Fibroblast of mammary gland (primary cell): ENCODE results near the gene SLC44A1.
A peak's percentile ranks its signal among the peaks of the same experiment; 100 is the strongest.

ENCODE experiments used
- DNase-seq: peaks from one replicate; pipeline ENCODE4 v3.0.0-alpha.2; 2010; ENCODE audit warnings: low read depth
- H3K4me3 ChIP-seq: 2 replicates; pipeline ENCODE4 v1.5.1; 2011; ENCODE audit warnings: low read depth, mild to moderate bottlenecking, low read length, moderate library complexity; ENCODE audit not compliant: control insufficient read depth
- CTCF ChIP-seq: conservative IDR thresholded peaks from 2 replicates; pipeline ENCODE4 v1.5.1; 2011; ENCODE audit warnings: low read depth, low read length, inconsistent platforms; ENCODE audit not compliant: control insufficient read depth, insufficient read depth

The SLC44A1 gene

GRCh38 chr9:105284463-105284862 is 40.0 kb downstream of the SLC44A1 start:
- H3K4me3 ChIP-seq = no peak overlapping the region
- no peak for TF ChIP-seq CTCF
- no peak for DNase-seq

GRCh38 chr9:105286098-105286497 is 41.6 kb downstream of the SLC44A1 start:
- no peak for TF ChIP-seq CTCF
- DNase-seq = peak; percentile 25
- no peak overlapping the region for H3K4me3 ChIP-seq

GRCh38 chr9:105289305-105289704 is 44.9 kb downstream of the SLC44A1 start:
- TF ChIP-seq CTCF = no peak
- H3K4me3 ChIP-seq = no peak overlapping the region
- DNase-seq = no peak

- no peak overlapping the region for H3K4me3 ChIP-seq
- no peak for TF ChIP-seq CTCF
- DNase-seq = peak; percentile 78
Measured at GRCh38 chr9:105290418-105290817, 46.0 kb downstream of the SLC44A1 start.

GRCh38 chr9:105290954-105291353 is 46.5 kb downstream of the SLC44A1 start:
- no peak for TF ChIP-seq CTCF

GRCh38 chr9:105291422-105291859 is 47.0 kb downstream of the SLC44A1 start:
- H3K4me3 ChIP-seq = no peak overlapping the region
- DNase-seq = peak; percentile 31
- TF ChIP-seq CTCF = no peak

More at GRCh38 chr9:105290954-105291353, 46.5 kb downstream of the SLC44A1 start:
- DNase-seq = no peak
- H3K4me3 ChIP-seq = no peak overlapping the region

GRCh38 chr9:105291938-105292337 is 47.5 kb downstream of the SLC44A1 start:
- H3K4me3 ChIP-seq = no peak overlapping the region
- TF ChIP-seq CTCF = no peak
- DNase-seq = no peak
